Natural killer cell (primary cell): ENCODE data around the gene EPS8L2. TPM values are rescaled to one million over a fixed set of nuclear protein-coding genes. Genes with fewer than 3 reads are reported as not detected.
A peak's percentile ranks its signal among the peaks of the same experiment; 100 is the strongest.

ENCODE experiments used
- ATAC-seq, 3 donors: fragments of 150-1000 bp in 2 of 3; fragments of 200-7000 bp in 1 of 3; cut with Tn5 transposase; 1 replicate in 1 of 3; 2 replicates in 2 of 3; pipeline ENCODE4 v1.10.0; 2021; ENCODE audit warnings: mild to moderate bottlenecking in 2 of 3, moderate library complexity in 2 of 3
- DNase-seq, 2 donors: peaks; one replicate each; pipeline versions ENCODE4 v3.0.0 to v3.0.0-alpha.2; 2013 to 2021; ENCODE audit warnings: mixed read lengths in 1 of 2
- H3K27ac ChIP-seq: one replicate; pipeline ENCODE4 v1.5.1; 2013; ENCODE audit warnings: mild to moderate bottlenecking, low read length
- H3K27me3 ChIP-seq: one replicate; pipeline ENCODE4 v1.6.1; 2013; ENCODE audit warnings: low read length; ENCODE audit not compliant: control insufficient read depth, insufficient read depth
- H3K36me3 ChIP-seq: one replicate; pipeline ENCODE4 v1.6.1; 2013; ENCODE audit warnings: low read length; ENCODE audit not compliant: control insufficient read depth, insufficient read depth
- H3K4me1 ChIP-seq: one replicate; pipeline ENCODE4 v1.6.1; 2013; ENCODE audit warnings: low read length; ENCODE audit not compliant: control insufficient read depth, insufficient read depth
- H3K4me3 ChIP-seq: one replicate; pipeline ENCODE4 v1.5.1; 2013; ENCODE audit warnings: low read length
- H3K9me3 ChIP-seq: one replicate; pipeline ENCODE4 v1.6.1; 2013; ENCODE audit warnings: low read length; ENCODE audit not compliant: control insufficient read depth, insufficient read depth
- H3K27ac Mint-ChIP-seq, 2 donors: one replicate each; pipeline ENCODE4 v1.8.0; 2022; ENCODE audit warnings: mild to moderate bottlenecking in 2 of 2, mixed read lengths in 2 of 2, moderate library complexity in 1 of 2
- H3K27me3 Mint-ChIP-seq, 2 donors: one replicate each; pipeline ENCODE4 v1.8.0; 2022; ENCODE audit warnings: low read depth in 2 of 2, mixed read lengths in 2 of 2
- H3K36me3 Mint-ChIP-seq: one replicate; pipeline ENCODE4 v1.8.0; 2022; ENCODE audit warnings: mixed read lengths
- H3K4me1 Mint-ChIP-seq, 2 donors: one replicate each; pipeline ENCODE4 v1.8.0; 2022; ENCODE audit warnings: mixed read lengths in 2 of 2
- H3K4me3 Mint-ChIP-seq: one replicate; pipeline ENCODE4 v1.8.0; 2022; ENCODE audit warnings: mild to moderate bottlenecking, moderate library complexity, mixed read lengths
- H3K9me3 Mint-ChIP-seq, 2 donors: one replicate each; pipeline ENCODE4 v1.8.0; 2022; ENCODE audit warnings: mixed read lengths in 2 of 2
- CTCF ChIP-seq: fragments of 200-600 bp; IDR thresholded peaks from one replicate; pipeline ENCODE4 v1.8.0; 2022; ENCODE audit warnings: antibody characterized with exemption
- WGBS: methylation state at CpG from one replicate; pipeline ENCODE4 v1.1.7; 2013; ENCODE audit warnings: missing lambda C conversion rate; ENCODE audit not compliant: insufficient coverage; 5-methylcytosine and 5-hydroxymethylcytosine counted together
- intact Hi-C: fragments of 100-400 bp; cut with micrococcal nuclease; formaldehyde crosslinking; loops from one replicate; pipeline ENCODE4 v1.14.2; 2022
- total RNA-seq, 4 donors: library from RNA; stranded (reverse); fragments of 120-200 nt in 1 of 4; gene quantifications; one replicate each; pipeline versions ENCODE4 v1.2.3 to v1.2.4, GENCODE V29; 2013 to 2022

The EPS8L2 gene
- total RNA-seq, 3 donors from 2014 or later (not counting 1 experiment from before 2014, with no cell fraction given) = 6.9 to 10.9 (median 9.3) TPM

GRCh38 chr11:714436-714835 is 8.4 kb downstream of the EPS8L2 start:
- 88% methylated on average over 5 of the region's 6 CpGs for WGBS
- Mint-ChIP-seq H3K36me3 (no peaks in the 10 kb centered on the region), H3K4me1 (no peaks in the 10 kb centered on the region), H3K9me3 (no peaks in the 10 kb centered on the region), H3K27me3 (peaks cover 0 to 8% of the 10 kb centered on the region in 2 donors), H3K27ac (no peak overlapping the region), H3K4me3 (no peak overlapping the region)
- no peak for TF ChIP-seq CTCF
- H3K4me3 ChIP-seq = no peak overlapping the region
- no peaks in the 10 kb centered on the region for H3K9me3 ChIP-seq
- H3K27me3 ChIP-seq = peaks cover 2% of the 10 kb centered on the region
- H3K27ac ChIP-seq = no peak overlapping the region
- H3K4me1 ChIP-seq = no peaks in the 10 kb centered on the region
- no peaks in the 10 kb centered on the region for H3K36me3 ChIP-seq
- ATAC-seq = no peak
- intact Hi-C loops = no loop called here
- DNase-seq = no peak

GRCh38 chr11:719214-720016 is 13.4 kb downstream of the EPS8L2 start:
- H3K4me3 ChIP-seq = no peak overlapping the region
- peaks cover 21% of the 10 kb centered on the region for H3K27me3 ChIP-seq
- no peaks in the 10 kb centered on the region for H3K36me3 ChIP-seq
- H3K4me1 Mint-ChIP-seq = peaks cover 6 to 16% of the 10 kb centered on the region in 2 donors
- 87% methylated on average over 34 of the region's 34 CpGs for WGBS
- TF ChIP-seq CTCF = no peak
- DNase-seq (no peak), ATAC-seq (no peak)
- peaks cover 24% of the 10 kb centered on the region for H3K4me1 ChIP-seq
- no peak overlapping the region for H3K27ac ChIP-seq
- intact Hi-C loops = loop anchor here (10.0 kb wide), 2 partner anchors 65 to 105 kb away; partner anchors contain the start of gene IRF7
- H3K4me3 Mint-ChIP-seq = peak overlapping the region; percentile 47
- H3K9me3 ChIP-seq = no peaks in the 10 kb centered on the region
- no peaks in the 10 kb centered on the region for H3K9me3 Mint-ChIP-seq
- H3K36me3 Mint-ChIP-seq = no peaks in the 10 kb centered on the region
- peaks cover 7 to 26% of the 10 kb centered on the region in 2 donors for H3K27me3 Mint-ChIP-seq
- no peak overlapping the region for H3K27ac Mint-ChIP-seq

- intact Hi-C loops = loop anchor here (10.0 kb wide), 2 partner anchors 65 to 105 kb away; partner anchors contain the start of gene IRF7
Observed at GRCh38 chr11:720017-720641, 14.1 kb downstream of the EPS8L2 start.

More at GRCh38 chr11:720017-720641, 14.1 kb downstream of the EPS8L2 start:
- DNase-seq (no peak), ATAC-seq (no peak)
- Mint-ChIP-seq H3K36me3 (no peaks in the 10 kb centered on the region), H3K9me3 (no peaks in the 10 kb centered on the region), H3K27me3 (peaks cover 7 to 26% of the 10 kb centered on the region in 2 donors), H3K4me1 (peaks cover 6 to 16% of the 10 kb centered on the region in 2 donors), H3K27ac (no peak overlapping the region), H3K4me3 (peak overlapping the region; percentile 31)
- no peak overlapping the region for H3K4me3 ChIP-seq
- no peak for TF ChIP-seq CTCF
- 67% methylated on average over 35 of the region's 35 CpGs for WGBS
- H3K27me3 ChIP-seq = peaks cover 21% of the 10 kb centered on the region
- H3K27ac ChIP-seq = no peak overlapping the region
- peaks cover 24% of the 10 kb centered on the region for H3K4me1 ChIP-seq
- no peaks in the 10 kb centered on the region for H3K9me3 ChIP-seq
- H3K36me3 ChIP-seq = no peaks in the 10 kb centered on the region
